Neural cell (in vitro differentiated cells): ENCODE data around the gene IFFO2. TPM values are rescaled to one million over a fixed set of nuclear protein-coding genes. Genes with fewer than 3 reads are reported as not detected.

Experiments
- H2AFZ ChIP-seq: fragments of 200-600, 300-800 bp; sonication (generic), shearing (Covaris generic); 2 replicates; pipeline ENCODE4 v1.6.0; 2014; ENCODE audit warnings: low read depth, mild to moderate bottlenecking, antibody characterized with exemption, low read length, moderate library complexity
- H3F3A ChIP-seq: fragments of 200-600 bp; shearing (Covaris generic); 2 replicates; pipeline ENCODE4 v1.6.1; 2016; ENCODE audit warnings: mild to moderate bottlenecking, moderate library complexity, mixed read lengths, antibody characterized with exemption, low read length; ENCODE audit not compliant: insufficient read depth, poor library complexity, severe bottlenecking
- H3K27ac ChIP-seq: fragments of 200-600, 300-800 bp; sonication (generic), shearing (Covaris generic); 2 replicates; pipeline ENCODE4 v1.5.1; 2014; ENCODE audit warnings: mild to moderate bottlenecking, low read length, moderate library complexity
- H3K27me3 ChIP-seq: fragments of 300-800, 200-600 bp; sonication (generic), shearing (Covaris generic); 2 replicates; pipeline ENCODE4 v1.6.0; 2014; ENCODE audit warnings: mild to moderate bottlenecking, low read depth, low read length, moderate library complexity; ENCODE audit not compliant: insufficient read depth
- H3K36me3 ChIP-seq: fragments of 300-800, 200-600 bp; sonication (generic), shearing (Covaris generic); 2 replicates; pipeline ENCODE4 v1.5.1; 2014; ENCODE audit warnings: mild to moderate bottlenecking, antibody characterized with exemption, low read length, moderate library complexity; ENCODE audit not compliant: insufficient read depth
- H3K4me2 ChIP-seq: fragments of 300-800, 200-600 bp; sonication (generic), shearing (Covaris generic); 2 replicates; pipeline ENCODE4 v1.6.0; 2014; ENCODE audit warnings: mild to moderate bottlenecking, low read length
- H3K4me3 ChIP-seq: fragments of 300-800, 200-600 bp; sonication (generic), shearing (Covaris generic); 2 replicates; pipeline ENCODE4 v1.5.1; 2014; ENCODE audit warnings: mild to moderate bottlenecking, low read length, moderate library complexity
- H3K79me2 ChIP-seq: fragments of 200-600 bp; shearing (Covaris generic); replicated peaks from 2 replicates; pipeline ENCODE4 v1.6.0; 2014; ENCODE audit warnings: mild to moderate bottlenecking, low read length, moderate library complexity; ENCODE audit not compliant: insufficient read depth
- H3K9ac ChIP-seq: fragments of 300-800, 200-600 bp; sonication (generic), shearing (Covaris generic); 2 replicates; pipeline ENCODE4 v1.6.1; 2016; ENCODE audit warnings: mild to moderate bottlenecking, low read length, mixed read lengths
- H3K9me2 ChIP-seq: fragments of 200-600 bp; shearing (Covaris generic); 2 replicates; pipeline ENCODE4 v1.6.1; 2016; ENCODE audit warnings: mild to moderate bottlenecking, low read length, mixed read lengths; ENCODE audit not compliant: insufficient read depth
- H3K9me3 ChIP-seq: fragments of 200-600, 300-800 bp; sonication (generic), shearing (Covaris generic); 2 replicates; pipeline ENCODE4 v1.6.1; 2016; ENCODE audit warnings: mild to moderate bottlenecking, mixed run types, low read length, moderate library complexity, mixed read lengths
- H4K20me1 ChIP-seq: fragments of 200-600 bp; shearing (Covaris generic); 2 replicates; pipeline ENCODE4 v1.6.1; 2016; ENCODE audit warnings: mild to moderate bottlenecking, mixed run types; ENCODE audit not compliant: insufficient read depth
- EP300 ChIP-seq: fragments of 450-650 bp; conservative IDR thresholded peaks from 2 replicates; pipeline ENCODE4 v1.6.1; 2014; ENCODE audit warnings: antibody characterized with exemption, mild to moderate bottlenecking, moderate library complexity; ENCODE audit not compliant: poor library complexity, severe bottlenecking
- EZH2 ChIP-seq: fragments of 200-600, 300-800 bp; shearing (Covaris generic), sonication (generic); IDR thresholded peaks from 2 replicates; pipeline ENCODE4 v1.6.1; 2014; ENCODE audit warnings: antibody characterized with exemption, low read length, borderline replicate concordance, mild to moderate bottlenecking; ENCODE audit not compliant: insufficient read depth, poor library complexity, severe bottlenecking
- MXI1 ChIP-seq: fragments of 450-650 bp; conservative IDR thresholded peaks from 2 replicates; pipeline ENCODE4 v1.6.1; 2014; ENCODE audit warnings: antibody characterized with exemption, mild to moderate bottlenecking; ENCODE audit not compliant: poor library complexity, severe bottlenecking
- POLR2AphosphoS5 ChIP-seq: IDR thresholded peaks from 2 replicates; pipeline ENCODE4 v1.6.1; 2012
- RAD21 ChIP-seq: fragments of 450-650 bp; conservative IDR thresholded peaks from 2 replicates; pipeline ENCODE4 v1.6.1; 2014; ENCODE audit warnings: antibody characterized with exemption, mild to moderate bottlenecking, moderate library complexity
- SMC3 ChIP-seq: fragments of 450-650 bp; conservative IDR thresholded peaks from 2 replicates; pipeline ENCODE4 v1.6.1; 2014; ENCODE audit warnings: antibody characterized with exemption, mild to moderate bottlenecking, moderate library complexity; ENCODE audit not compliant: poor library complexity
- TAF1 ChIP-seq: IDR thresholded peaks from 2 replicates; pipeline ENCODE4 v1.6.1; 2012; ENCODE audit warnings: low read depth
- polyA plus RNA-seq: library from polyadenylated mRNA; depleted of rRNA; stranded (reverse); fragments of >200 nt; gene quantifications from 2 replicates; pipeline ENCODE4 v1.2.3, GENCODE V29; 2014
- TF ChIP-seq, protein P1 (sequence below): IDR thresholded peaks from 2 replicates; pipeline ENCODE4 v1.6.1; 2012; ENCODE audit warnings: borderline replicate concordance
- TF ChIP-seq, protein P2 (sequence below): fragments of 450-650 bp; IDR thresholded peaks from 2 replicates; pipeline ENCODE4 v1.5.1; 2014; ENCODE audit warnings: antibody characterized with exemption, mild to moderate bottlenecking, moderate library complexity; ENCODE audit not compliant: poor library complexity, severe bottlenecking

The IFFO2 gene
- polyA plus RNA-seq, 1 donor from 2014 or later, result 2.6 TPM

DNA sequence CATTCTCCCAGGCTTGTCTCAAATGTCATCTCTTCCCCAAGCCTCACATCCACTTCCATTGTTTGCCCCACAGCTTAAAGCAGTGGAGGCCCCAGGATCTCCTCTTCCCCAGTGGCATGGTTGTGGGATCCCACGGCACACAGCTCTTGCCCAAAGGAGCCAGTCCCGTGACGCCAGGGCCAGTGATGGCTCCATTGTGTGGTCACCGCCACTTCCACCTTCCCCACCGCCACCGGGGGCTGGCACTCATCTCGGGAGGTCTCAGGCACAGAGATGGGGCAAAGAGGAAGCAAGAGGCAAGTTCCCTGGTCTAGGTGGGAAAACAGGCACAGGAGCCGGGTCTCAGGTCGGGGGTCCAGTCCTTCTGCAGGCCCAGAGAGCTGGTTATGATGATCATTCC lies 31.2 kb downstream of the IFFO2 start:
- Histone ChIP-seq H3K27ac (no peak overlapping the region), H3K79me2 (no peaks in the 10 kb centered on the region), H3K9me3 (no peaks in the 10 kb centered on the region), H3K9ac (no peak overlapping the region), H3K4me2 (no peak overlapping the region), H3K27me3 (no peaks in the 10 kb centered on the region), H3F3A (no peaks in the 10 kb centered on the region), H2AFZ (no peak overlapping the region), H3K36me3 (no peaks in the 10 kb centered on the region), H4K20me1 (no peaks in the 10 kb centered on the region), H3K9me2 (no peaks in the 10 kb centered on the region), H3K4me3 (no peak overlapping the region)
- TF ChIP-seq MXI1, result no peak
- TF ChIP-seq POLR2AphosphoS5, result no peak
- no peak for TF ChIP-seq RAD21
- TF ChIP-seq, protein P1, sequence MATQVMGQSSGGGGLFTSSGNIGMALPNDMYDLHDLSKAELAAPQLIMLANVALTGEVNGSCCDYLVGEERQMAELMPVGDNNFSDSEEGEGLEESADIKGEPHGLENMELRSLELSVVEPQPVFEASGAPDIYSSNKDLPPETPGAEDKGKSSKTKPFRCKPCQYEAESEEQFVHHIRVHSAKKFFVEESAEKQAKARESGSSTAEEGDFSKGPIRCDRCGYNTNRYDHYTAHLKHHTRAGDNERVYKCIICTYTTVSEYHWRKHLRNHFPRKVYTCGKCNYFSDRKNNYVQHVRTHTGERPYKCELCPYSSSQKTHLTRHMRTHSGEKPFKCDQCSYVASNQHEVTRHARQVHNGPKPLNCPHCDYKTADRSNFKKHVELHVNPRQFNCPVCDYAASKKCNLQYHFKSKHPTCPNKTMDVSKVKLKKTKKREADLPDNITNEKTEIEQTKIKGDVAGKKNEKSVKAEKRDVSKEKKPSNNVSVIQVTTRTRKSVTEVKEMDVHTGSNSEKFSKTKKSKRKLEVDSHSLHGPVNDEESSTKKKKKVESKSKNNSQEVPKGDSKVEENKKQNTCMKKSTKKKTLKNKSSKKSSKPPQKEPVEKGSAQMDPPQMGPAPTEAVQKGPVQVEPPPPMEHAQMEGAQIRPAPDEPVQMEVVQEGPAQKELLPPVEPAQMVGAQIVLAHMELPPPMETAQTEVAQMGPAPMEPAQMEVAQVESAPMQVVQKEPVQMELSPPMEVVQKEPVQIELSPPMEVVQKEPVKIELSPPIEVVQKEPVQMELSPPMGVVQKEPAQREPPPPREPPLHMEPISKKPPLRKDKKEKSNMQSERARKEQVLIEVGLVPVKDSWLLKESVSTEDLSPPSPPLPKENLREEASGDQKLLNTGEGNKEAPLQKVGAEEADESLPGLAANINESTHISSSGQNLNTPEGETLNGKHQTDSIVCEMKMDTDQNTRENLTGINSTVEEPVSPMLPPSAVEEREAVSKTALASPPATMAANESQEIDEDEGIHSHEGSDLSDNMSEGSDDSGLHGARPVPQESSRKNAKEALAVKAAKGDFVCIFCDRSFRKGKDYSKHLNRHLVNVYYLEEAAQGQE, result no peak
- TF ChIP-seq SMC3, result no peak
- no peak for TF ChIP-seq EP300
- no peak for TF ChIP-seq EZH2
- TF ChIP-seq, protein P2, sequence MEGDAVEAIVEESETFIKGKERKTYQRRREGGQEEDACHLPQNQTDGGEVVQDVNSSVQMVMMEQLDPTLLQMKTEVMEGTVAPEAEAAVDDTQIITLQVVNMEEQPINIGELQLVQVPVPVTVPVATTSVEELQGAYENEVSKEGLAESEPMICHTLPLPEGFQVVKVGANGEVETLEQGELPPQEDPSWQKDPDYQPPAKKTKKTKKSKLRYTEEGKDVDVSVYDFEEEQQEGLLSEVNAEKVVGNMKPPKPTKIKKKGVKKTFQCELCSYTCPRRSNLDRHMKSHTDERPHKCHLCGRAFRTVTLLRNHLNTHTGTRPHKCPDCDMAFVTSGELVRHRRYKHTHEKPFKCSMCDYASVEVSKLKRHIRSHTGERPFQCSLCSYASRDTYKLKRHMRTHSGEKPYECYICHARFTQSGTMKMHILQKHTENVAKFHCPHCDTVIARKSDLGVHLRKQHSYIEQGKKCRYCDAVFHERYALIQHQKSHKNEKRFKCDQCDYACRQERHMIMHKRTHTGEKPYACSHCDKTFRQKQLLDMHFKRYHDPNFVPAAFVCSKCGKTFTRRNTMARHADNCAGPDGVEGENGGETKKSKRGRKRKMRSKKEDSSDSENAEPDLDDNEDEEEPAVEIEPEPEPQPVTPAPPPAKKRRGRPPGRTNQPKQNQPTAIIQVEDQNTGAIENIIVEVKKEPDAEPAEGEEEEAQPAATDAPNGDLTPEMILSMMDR, result no peak
- no peak for TF ChIP-seq TAF1

GRCh38 chr1:18924221-18924691 lies 32.2 kb downstream of the IFFO2 start:
- no peaks in the 10 kb centered on the region for H3K9me2 ChIP-seq
- H3K9me3 ChIP-seq, result no peaks in the 10 kb centered on the region
- no peak overlapping the region for H3K4me3 ChIP-seq
- no peaks in the 10 kb centered on the region for H3K36me3 ChIP-seq
- no peak overlapping the region for H2AFZ ChIP-seq
- no peaks in the 10 kb centered on the region for H4K20me1 ChIP-seq
- no peak overlapping the region for H3K27ac ChIP-seq
- TF ChIP-seq POLR2AphosphoS5, result no peak
- no peak for TF ChIP-seq TAF1
- TF ChIP-seq, protein P2, result no peak
- no peak for TF ChIP-seq RAD21
- no peak for TF ChIP-seq EZH2
- TF ChIP-seq EP300, result no peak
- no peak for TF ChIP-seq MXI1
- TF ChIP-seq, protein P1, result no peak
- no peak for TF ChIP-seq SMC3
- no peak overlapping the region for H3K4me2 ChIP-seq
- H3F3A ChIP-seq, result no peaks in the 10 kb centered on the region
- H3K9ac ChIP-seq, result no peak overlapping the region
- no peaks in the 10 kb centered on the region for H3K79me2 ChIP-seq
- H3K27me3 ChIP-seq, result no peaks in the 10 kb centered on the region
